Coronary artery (tissue), 2 donors: ENCODE measurements around the gene IL1R1.

Source experiments
- DNase-seq: peaks from one replicate; pipeline ENCODE4 v3.0.0-alpha.2; 2017; ENCODE audit warnings: low spot score
- H3K27ac ChIP-seq, 2 donors: fragments of 200-600 bp; sonication (generic); one replicate each; pipeline ENCODE4 v1.5.1; 2016 to 2019
- H3K4me3 ChIP-seq: fragments of 200-600 bp; sonication (generic); 2 replicates; pipeline ENCODE4 v1.5.1; 2016; ENCODE audit warnings: mild to moderate bottlenecking, moderate library complexity
- TF ChIP-seq, protein P1 (sequence below): fragments of 200-600 bp; sonication (generic); IDR thresholded peaks from one replicate; pipeline ENCODE4 v1.5.1; 2019; ENCODE audit warnings: antibody characterized with exemption

Gene IL1R1

DNA sequence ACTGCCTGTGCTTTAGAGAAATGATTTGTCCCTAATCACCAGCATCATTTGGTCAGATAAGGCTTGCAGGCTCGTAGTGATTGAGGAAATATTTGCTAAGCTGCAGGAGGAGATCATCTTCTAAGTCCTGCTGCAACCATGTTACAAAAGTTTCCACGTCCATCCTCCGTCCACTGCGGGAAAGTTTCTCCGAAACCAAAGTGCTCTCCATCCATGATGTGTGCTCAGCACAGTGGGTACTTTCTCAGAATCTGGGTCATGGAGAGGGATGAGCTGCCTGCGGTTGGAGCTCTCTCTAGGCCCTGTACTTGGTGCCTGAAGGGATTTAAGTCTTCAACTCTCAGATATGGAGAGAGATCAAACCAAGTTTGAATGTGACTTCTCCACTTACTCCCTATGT lies 83.6 kb downstream of the IL1R1 start:
- TF ChIP-seq, protein P1, sequence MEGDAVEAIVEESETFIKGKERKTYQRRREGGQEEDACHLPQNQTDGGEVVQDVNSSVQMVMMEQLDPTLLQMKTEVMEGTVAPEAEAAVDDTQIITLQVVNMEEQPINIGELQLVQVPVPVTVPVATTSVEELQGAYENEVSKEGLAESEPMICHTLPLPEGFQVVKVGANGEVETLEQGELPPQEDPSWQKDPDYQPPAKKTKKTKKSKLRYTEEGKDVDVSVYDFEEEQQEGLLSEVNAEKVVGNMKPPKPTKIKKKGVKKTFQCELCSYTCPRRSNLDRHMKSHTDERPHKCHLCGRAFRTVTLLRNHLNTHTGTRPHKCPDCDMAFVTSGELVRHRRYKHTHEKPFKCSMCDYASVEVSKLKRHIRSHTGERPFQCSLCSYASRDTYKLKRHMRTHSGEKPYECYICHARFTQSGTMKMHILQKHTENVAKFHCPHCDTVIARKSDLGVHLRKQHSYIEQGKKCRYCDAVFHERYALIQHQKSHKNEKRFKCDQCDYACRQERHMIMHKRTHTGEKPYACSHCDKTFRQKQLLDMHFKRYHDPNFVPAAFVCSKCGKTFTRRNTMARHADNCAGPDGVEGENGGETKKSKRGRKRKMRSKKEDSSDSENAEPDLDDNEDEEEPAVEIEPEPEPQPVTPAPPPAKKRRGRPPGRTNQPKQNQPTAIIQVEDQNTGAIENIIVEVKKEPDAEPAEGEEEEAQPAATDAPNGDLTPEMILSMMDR: no peak
- no peak for DNase-seq
- no peak overlapping the region for H3K4me3 ChIP-seq
- peak overlapping the region; percentile 82 to 90 for H3K27ac ChIP-seq

DNA sequence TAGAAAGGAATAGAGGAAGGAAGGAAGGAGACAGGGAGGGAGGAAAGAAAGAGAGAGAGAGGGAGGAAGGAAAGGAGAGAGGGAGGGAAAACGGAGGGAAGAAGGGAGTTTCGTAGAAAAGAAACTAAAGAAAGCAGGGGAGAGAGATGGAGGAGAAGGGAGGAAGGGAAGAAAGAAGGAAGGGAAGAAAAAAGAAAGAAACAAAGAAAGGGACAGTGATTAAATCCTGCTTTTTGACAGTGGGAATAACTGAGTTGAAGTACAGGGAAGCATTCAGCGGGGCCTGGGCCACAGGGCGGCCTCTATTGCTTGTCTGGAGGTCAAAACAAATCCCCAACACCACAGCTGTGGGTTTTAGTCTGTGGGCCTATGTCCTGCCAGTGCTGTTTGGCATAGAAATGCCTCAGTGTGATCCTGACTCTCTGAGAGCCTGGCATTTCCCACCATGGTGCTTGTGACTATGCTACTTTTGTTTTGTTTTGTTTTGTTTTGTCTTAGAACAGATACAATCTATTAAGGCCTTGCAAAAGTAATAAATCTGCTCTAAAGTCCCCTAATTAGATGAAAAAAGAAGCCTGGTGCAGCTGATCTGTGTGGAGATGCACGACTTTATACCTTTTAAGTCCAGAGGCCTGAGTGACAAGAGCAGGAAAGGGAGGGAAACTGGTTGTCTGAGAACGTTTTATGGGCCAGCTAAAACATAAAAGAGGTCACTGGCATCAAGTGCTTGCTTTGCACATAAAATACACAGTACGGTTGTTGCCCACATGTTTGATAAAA lies 84.3 kb downstream of the IL1R1 start:
- H3K27ac ChIP-seq: peak overlapping the region; percentile 82 to 90
- TF ChIP-seq, protein P1: no peak
- no peak overlapping the region for H3K4me3 ChIP-seq
- DNase-seq: no peak

DNA sequence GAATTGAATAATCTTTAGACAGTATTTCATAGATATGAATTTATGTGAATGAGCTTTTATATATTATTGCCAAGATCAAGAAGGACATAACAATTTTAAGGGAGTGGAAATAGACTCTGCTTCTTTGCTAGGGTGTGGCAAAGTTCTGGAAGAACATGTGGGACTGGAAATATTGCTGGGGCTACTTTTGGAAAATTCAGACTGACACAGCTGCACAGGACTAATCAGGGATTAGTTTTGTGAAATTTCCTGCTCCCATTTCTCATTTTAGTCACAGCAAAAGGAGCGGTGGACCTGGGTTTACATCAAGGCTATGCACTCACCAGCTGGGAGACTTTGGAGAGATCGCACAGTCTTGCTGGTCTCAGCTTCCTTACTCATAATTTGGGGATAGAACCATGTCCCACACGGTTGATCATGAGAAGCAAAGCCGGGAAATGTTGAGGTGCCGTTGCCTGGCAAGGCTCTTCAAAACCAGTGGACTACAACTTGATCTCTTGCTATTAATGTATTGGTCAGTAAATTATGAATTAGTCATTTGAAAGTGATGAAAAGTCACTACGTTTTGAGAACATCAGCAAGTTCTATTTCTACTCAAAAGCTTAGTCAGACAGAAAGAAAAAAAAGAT lies 86.7 kb downstream of the IL1R1 start:
- peak overlapping the region; percentile 70 to 90 for H3K27ac ChIP-seq
- no peak overlapping the region for H3K4me3 ChIP-seq
- no peak for DNase-seq
- TF ChIP-seq, protein P1: no peak
